Left colon (tissue), 2 donors: ENCODE data around the gene TSPAN6. TPM values are rescaled to one million over a fixed set of nuclear protein-coding genes. Genes with fewer than 3 reads are reported as not detected.
A peak's percentile ranks its signal among the peaks of the same experiment; 100 is the strongest.

ENCODE experiments used
- ATAC-seq: fragments of 200-7000 bp; cut with Tn5 transposase; one replicate; pipeline ENCODE4 v1.9.1; 2020; ENCODE audit warnings: mild to moderate bottlenecking, moderate library complexity
- DNase-seq, 2 donors: peaks; one replicate each; pipeline ENCODE4 v3.0.0-alpha.2; 2020
- intact Hi-C, 2 donors: fragments of 100-400 bp; cut with DNase I in 1 of 2; cut with micrococcal nuclease in 1 of 2; formaldehyde crosslinking; loops; one replicate each; pipeline versions ENCODE4 v1.11.2 to v1.14.0; 2022; cut with DNase I, micrococcal nuclease
- total RNA-seq, 2 donors: library from RNA; stranded (reverse); fragmentation: NEBNext Ultra II Directional; extraction: Animal tissue kit (Norgen Biotek cat#: 25700); gene quantifications; one replicate each; pipeline ENCODE4 v1.2.1, GENCODE V29; 2021
- donor health status: DM: no; HTN: no; CAD: no.
- donor health status: DM: yes; HTN: yes; CAD: no.

The TSPAN6 gene
- total RNA-seq, 2 donors from 2014 or later, result 93.9 to 154 TPM

GRCh38 chrX:100596601-100597000 lies 40.0 kb downstream of the TSPAN6 start:
- ATAC-seq (no peak), DNase-seq (no peak)
- intact Hi-C loops, result no loop called here

DNA sequence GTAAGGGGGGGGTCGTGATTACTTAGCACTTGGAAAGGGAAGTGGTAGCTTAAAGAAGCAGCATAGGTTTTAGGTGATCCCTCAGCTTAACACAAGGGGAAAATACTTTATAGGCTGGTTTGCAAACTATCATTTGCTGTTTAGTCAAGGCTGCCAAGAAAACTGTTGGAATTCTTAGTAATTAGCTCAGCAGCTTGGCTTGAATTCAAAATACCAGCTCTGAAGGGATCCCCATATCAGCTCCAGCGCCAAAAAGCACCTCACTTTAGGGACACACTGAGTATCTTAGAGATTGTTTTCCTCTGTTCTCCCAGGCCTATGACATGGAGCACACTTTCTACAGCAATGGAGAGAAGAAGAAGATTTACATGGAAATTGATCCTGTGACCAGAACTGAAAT lies 43.0 kb downstream of the TSPAN6 start:
- DNase-seq, result no peak
- intact Hi-C loops, result no loop called here
- no peak for ATAC-seq

GRCh38 chrX:100593126-100593525 lies 43.5 kb downstream of the TSPAN6 start:
- intact Hi-C loops, result no loop called here
- no peak for DNase-seq
- peak; percentile 87 for ATAC-seq

- intact Hi-C loops, result no loop called here
- peak; percentile 54 for ATAC-seq
- DNase-seq, result no peak
These were observed 45.2 kb downstream of the TSPAN6 start for GRCh38 chrX:100591256-100592051.

DNA sequence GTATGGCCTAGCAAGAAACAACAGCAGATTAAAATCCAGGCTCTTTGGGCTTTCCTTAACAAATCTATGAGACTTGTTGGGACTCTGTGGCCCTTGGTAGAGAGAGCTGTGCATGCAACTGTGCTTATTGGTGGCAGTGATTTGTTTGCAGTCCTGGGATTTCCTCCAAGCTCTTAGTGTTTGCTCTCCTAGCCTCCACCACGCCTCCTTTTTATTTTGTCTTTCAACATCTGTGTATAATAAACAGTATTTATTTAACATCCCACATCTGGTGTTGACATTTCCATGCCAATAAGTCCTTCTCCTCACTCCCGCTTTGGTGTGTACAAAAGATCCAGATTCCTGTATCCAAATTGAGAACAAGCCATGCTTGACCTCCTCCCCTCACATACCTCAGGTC lies 48.7 kb downstream of the TSPAN6 start:
- intact Hi-C loops, result no loop called here
- ATAC-seq, result peak; percentile 78

GRCh38 chrX:100586747-100587146 lies 49.9 kb downstream of the TSPAN6 start:
- ATAC-seq, result peak; percentile 73
- intact Hi-C loops, result no loop called here
- no peak for DNase-seq

More for the DNA sequence above, 48.7 kb downstream of the TSPAN6 start:
- no peak for DNase-seq

DNA sequence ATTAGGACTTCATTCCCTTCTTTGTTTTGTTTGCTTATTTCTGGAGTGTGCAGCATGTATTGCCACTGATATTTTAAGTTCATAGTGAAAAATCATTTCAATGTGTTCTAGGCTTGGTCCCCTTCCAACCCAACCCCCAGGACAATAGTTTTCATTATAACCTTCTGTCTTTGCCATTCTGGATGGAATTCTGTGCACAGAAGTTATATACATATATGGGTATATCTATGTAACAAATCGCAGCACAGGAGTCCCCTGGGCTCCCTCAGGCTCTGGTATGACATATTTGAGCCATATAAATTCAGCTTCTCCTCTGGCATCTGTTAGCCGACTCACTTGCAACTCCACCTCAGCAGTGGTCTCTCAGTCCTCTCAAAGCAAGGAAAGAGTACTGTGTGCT lies 52.0 kb downstream of the TSPAN6 start, which contains the start of gene TNMD:
Gene TNMD (plus strand): TSS at position 326 of the 400 bp plus-strand sequence. CDS start 83 bp downstream, outside the sequence.
- DNase-seq (no peak), ATAC-seq (no peak)
- intact Hi-C loops, result no loop called here

Other genes starting within 250 kb of the TSPAN6 start
- 1 to 10 TPM in 1 of 2 donors, under 1 TPM in 1; 0.43 to 1.1 TPM for gene PCDH19, start 226.5 kb downstream of the TSPAN6 start, total RNA-seq
- gene TNMD, start 51.9 kb downstream of the TSPAN6 start, total RNA-seq, result 1 to 10 TPM; 1.1 TPM
- gene SRPX2, start 7.4 kb upstream of the TSPAN6 start, total RNA-seq, result 10 to 100 TPM in 1 of 2 donors, 1 to 10 TPM in 1; 4.5 to 10.5 TPM
- 10 to 100 TPM; 48.0 to 52.5 TPM for gene SYTL4, start 95.3 kb upstream of the TSPAN6 start, total RNA-seq
- 10 to 100 TPM; 23.9 to 26.5 TPM for gene CSTF2, start 183.6 kb upstream of the TSPAN6 start, total RNA-seq
- 100 to 1,000 TPM in 1 of 2 donors, 10 to 100 TPM in 1; 94.9 to 103 TPM for gene NOX1, start 237.6 kb upstream of the TSPAN6 start, total RNA-seq